Measurements from ENCODE around the gene PARD3.

The PARD3 gene

GRCh38 chr10:34420795-34421194 is 394.3 kb downstream of the PARD3 start:
- Histone ChIP-seq H3K4me3 (no peak overlapping the region), H3K36me3 (no peaks in the 10 kb centered on the region), H3K27me3 (no peaks in the 10 kb centered on the region), H3K9me3 (no peaks in the 10 kb centered on the region), H3K4me1 (no peaks in the 10 kb centered on the region), H3K27ac (no peak overlapping the region)
- DNase-seq, result no peak
- TF ChIP-seq CTCF (IDR thresholded peaks at IDR 0.05), result no peak
- intact Hi-C loops (cut with DNase I; ENCODE audit: low total_unique reads), result no loop called here

DNA sequence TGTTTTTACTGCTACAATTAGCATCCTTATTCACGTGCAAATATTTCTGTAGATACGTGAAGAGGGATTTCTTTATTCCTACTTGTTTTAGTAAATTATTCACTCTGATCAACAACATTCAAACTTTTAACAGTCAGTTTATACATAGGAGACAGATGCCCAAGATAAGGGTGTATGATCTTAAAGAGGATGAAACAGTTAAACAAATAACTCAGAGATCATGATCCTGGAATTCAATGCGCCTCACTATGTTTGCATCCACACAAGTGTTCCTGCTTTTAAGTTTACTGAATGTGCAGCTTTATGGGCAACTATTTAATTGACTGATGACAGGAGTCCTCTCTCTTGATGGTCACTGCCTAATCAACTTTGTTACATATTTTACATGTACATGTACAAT is 394.8 kb downstream of the PARD3 start:
- H3K36me3 ChIP-seq, result no peaks in the 10 kb centered on the region
- H3K27me3 ChIP-seq, result no peaks in the 10 kb centered on the region
- no peak for DNase-seq
- no peaks in the 10 kb centered on the region for H3K4me1 ChIP-seq
- no peak overlapping the region for H3K4me3 ChIP-seq
- H3K27ac ChIP-seq, result no peak overlapping the region
- no peak for TF ChIP-seq CTCF (IDR thresholded peaks at IDR 0.05)
- no peaks in the 10 kb centered on the region for H3K9me3 ChIP-seq
- intact Hi-C loops (cut with DNase I; ENCODE audit: low total_unique reads), result no loop called here

GRCh38 chr10:34415039-34415438 is 400.1 kb downstream of the PARD3 start:
- Histone ChIP-seq H3K27me3 (no peaks in the 10 kb centered on the region), H3K27ac (no peak overlapping the region), H3K4me1 (no peaks in the 10 kb centered on the region), H3K36me3 (no peaks in the 10 kb centered on the region), H3K9me3 (no peaks in the 10 kb centered on the region), H3K4me3 (no peak overlapping the region)
- intact Hi-C loops (cut with DNase I; ENCODE audit: low total_unique reads), result no loop called here
- TF ChIP-seq CTCF (IDR thresholded peaks at IDR 0.05), result no peak
- DNase-seq, result no peak

- Histone ChIP-seq H3K4me3 (no peak overlapping the region), H3K27me3 (no peaks in the 10 kb centered on the region), H3K4me1 (no peaks in the 10 kb centered on the region), H3K36me3 (no peaks in the 10 kb centered on the region), H3K9me3 (no peaks in the 10 kb centered on the region), H3K27ac (no peak overlapping the region)
- DNase-seq, result no peak
- intact Hi-C loops (cut with DNase I; ENCODE audit: low total_unique reads), result no loop called here
- no peak for TF ChIP-seq CTCF (IDR thresholded peaks at IDR 0.05)
Observed at GRCh38 chr10:34413756-34414587, 401.1 kb downstream of the PARD3 start.

- no peak for TF ChIP-seq CTCF (IDR thresholded peaks at IDR 0.05)
- no peaks in the 10 kb centered on the region for H3K27me3 ChIP-seq
- H3K4me3 ChIP-seq, result no peak overlapping the region
- no peaks in the 10 kb centered on the region for H3K36me3 ChIP-seq
- DNase-seq, result no peak
- no peaks in the 10 kb centered on the region for H3K9me3 ChIP-seq
- intact Hi-C loops (cut with DNase I; ENCODE audit: low total_unique reads), result no loop called here
- H3K4me1 ChIP-seq, result no peaks in the 10 kb centered on the region
- H3K27ac ChIP-seq, result no peak overlapping the region
Observed at GRCh38 chr10:34413214-34413613, 401.9 kb downstream of the PARD3 start.
